HG02885 (cell line): ENCODE data around the gene PTCHD1.

Experiments used
- ATAC-seq: cut with Tn5 transposase; IDR thresholded peaks from one replicate; pipeline ENCODE4 v1.9.1; 2021; ENCODE audit warnings: mild to moderate bottlenecking; ENCODE audit not compliant: unreplicated experiment, poor library complexity

PTCHD1 gene

GRCh38 chrX:23334848-23335599 lies at the start of gene PTCHD1:
Gene PTCHD1, plus strand, starts transcription at chrX:23334849. Its CDS starts 27 bp downstream, at chrX:23334876.
- no peak for ATAC-seq

DNA sequence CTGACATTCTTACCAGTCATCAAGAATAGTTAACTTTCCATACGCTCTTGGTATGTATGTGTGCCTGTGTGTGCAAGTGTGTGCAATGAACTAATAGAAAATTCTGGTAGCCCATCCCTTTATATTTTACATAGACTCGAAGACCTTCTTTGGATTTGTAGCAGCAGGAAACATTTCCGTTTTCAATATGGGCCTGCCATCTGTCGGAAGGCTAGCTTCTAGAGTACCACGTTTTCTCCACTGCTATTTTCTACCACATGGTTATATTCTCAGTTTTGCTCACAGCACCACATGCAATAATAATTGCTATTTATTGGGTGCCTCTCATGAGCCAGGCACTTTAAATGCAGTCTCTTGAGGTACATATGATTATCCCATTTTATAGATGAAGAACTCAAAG lies 47.9 kb upstream of the PTCHD1 start:
- no peak for ATAC-seq

GRCh38 chrX:23287191-23287725 lies 47.4 kb upstream of the PTCHD1 start:
- ATAC-seq, result no peak

DNA sequence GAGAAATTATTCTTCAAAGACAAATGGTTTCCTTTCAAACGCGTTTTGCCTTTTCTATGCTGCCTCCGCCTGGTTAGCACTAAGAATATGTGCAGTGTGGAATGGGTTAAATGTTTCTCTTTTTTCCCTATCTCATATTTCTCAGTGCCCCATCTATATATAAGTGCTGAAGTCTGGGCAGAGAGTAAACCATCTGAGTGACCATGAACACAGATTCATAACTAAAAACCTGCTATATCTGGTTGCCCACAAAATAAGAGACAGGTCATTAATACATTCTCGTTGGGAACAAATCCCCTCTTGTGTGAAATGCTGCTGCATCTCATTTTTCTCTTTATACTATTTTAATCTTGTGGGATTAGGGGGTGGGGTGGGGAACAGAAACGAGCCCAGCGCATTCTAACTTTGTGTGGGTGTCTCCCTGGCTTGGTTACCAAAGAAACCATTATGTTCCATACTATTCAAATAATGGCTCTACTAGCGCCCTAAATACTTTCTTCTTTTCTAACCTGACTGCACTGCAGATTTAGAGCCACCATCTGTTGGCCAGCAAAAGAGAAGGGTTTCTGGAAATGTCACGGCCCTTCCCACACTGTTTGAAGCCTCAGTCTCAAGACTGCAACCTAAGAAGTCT lies 42.2 kb upstream of the PTCHD1 start:
- ATAC-seq, result no peak

DNA sequence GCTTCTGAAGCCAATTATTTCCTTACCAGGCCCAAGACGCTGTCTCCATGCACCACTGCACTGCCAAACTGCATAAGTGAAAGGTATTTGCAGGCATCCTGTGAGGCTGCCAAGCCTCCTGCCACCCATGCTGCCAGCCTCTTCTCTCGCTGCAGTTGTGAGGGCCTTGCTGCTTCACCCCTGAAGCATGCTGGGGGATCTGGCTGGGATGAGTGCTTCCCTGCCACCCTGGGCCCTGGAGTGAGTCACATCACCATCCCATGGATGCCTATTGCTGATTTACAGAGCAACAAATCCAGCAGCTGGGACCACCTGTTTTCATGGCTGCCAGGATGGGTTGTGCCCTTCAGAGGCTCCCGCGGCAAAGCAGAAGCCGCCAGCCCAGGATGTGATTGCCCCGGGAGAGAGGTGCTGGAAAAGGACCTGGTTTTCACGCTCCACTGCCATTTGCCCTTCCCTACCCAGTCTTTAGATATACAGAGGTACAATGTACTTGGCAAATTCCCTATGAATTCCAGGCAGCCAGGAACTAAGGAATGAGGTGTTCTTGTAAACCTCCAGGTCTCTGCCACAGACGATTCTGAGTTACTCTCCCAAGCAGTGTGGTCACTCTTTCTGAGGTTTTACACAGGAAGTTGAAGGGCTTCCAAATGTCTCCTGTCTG lies 41.5 kb upstream of the PTCHD1 start:
- no peak for ATAC-seq

DNA sequence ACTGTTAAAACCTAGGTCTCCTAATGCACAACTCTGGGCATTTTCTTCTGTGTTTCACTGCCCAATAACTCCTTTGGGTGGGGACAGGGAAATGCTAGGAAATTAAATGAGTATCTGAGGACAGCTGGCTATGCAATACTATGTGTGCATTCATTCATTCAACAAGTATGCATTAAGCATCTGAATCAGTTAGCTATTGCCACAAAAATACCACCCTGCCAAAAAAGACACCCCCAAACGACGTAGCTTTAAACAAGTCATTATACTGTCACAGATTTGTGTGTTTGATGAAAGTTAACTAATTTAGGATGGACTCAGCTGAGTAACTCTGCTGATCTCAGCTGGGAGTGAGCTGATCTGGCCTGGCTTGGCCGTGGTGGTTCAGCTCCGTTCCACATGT lies 29.8 kb upstream of the PTCHD1 start:
- ATAC-seq, result no peak

- no peak for ATAC-seq
Observed at GRCh38 chrX:23311731-23312130, 22.9 kb upstream of the PTCHD1 start.

DNA sequence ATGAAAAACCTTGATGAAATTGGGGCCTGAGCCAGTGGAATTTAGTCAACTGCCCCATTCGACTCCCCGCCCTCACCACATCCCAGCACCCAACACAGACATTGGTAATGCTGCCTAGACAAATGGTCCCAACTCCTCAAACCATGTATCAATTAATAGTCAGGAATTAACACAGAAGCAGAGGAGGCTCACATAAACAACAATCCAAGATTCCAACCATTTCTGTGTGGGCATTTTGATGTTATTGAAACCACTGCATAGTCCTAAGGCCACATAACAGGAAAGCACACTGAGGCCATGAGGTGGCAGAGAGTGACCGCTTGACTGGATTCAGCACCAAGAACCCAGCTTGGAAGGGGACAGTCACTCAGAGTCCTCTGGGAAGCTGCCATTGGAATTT lies 22.5 kb upstream of the PTCHD1 start:
- ATAC-seq, result no peak

DNA sequence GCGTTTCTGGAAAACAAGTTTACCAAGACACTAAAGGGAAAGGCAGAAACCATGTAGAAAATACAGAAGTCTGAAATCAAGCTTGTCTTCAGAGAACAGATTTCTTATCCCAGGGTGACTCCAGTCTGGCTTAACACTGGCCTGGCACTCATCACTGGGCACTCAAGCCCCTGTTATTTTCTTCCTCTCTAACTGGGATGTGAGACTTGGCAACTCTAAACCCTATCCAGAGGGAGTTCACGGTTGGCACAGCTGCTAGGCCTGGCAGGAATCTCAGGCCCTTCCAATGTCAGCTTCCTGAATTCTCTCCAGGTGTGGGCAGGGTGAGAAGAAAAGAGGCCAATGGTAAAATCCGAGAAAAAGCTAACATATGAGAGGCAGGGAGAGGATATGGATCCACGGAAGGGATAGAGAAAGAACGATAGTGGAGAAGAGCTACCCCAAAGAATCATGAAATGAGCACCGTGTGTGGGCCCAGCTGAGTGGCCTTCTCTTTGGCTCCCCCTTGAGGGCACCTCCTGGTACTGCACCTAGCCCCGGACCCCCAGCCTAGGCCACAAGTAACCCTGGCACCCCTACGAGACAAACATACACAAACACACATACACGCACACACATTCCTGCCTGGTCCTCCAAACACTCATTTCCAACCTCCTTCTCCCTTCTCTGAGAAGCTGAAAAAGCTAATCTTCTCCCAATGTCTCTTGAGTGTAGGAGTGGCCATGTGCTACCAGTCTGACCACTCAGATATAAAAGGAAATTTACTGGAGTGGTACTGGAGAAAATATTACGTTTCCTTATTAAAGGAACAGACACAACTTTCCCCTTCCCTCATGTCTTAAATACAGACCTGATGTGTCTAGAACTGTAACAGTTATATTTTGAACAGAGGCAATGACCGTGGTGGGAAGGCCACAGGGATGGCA lies 16.6 kb upstream of the PTCHD1 start:
- peak; percentile 93 for ATAC-seq

GRCh38 chrX:23327104-23327503 lies 7.5 kb upstream of the PTCHD1 start:
- ATAC-seq, result no peak

DNA sequence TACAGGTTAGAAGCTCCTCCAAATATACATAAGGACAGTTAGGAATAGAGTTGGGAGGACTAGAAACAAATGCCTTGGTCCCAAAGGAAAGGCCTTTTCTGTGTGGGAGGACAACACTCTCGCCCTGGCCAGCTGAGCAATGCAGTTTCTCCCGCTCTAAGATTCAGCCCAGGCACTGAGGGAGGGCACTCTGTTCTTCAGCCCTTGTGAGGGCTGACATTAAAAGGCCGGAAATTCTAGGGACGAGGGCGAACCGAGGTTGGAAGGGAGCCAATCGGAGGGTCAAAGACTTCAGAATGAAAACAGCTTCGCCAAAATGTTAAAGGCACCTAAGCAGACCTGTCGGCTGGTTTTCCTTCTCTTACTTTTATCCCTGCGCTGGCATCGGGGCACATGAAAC lies 2.9 kb upstream of the PTCHD1 start:
- no peak for ATAC-seq

- ATAC-seq, result no peak
Observed at GRCh38 chrX:23332101-23332887, 2.4 kb upstream of the PTCHD1 start.

GRCh38 chrX:23332888-23333821 lies 1.5 kb upstream of the PTCHD1 start:
- ATAC-seq, result no peak

DNA sequence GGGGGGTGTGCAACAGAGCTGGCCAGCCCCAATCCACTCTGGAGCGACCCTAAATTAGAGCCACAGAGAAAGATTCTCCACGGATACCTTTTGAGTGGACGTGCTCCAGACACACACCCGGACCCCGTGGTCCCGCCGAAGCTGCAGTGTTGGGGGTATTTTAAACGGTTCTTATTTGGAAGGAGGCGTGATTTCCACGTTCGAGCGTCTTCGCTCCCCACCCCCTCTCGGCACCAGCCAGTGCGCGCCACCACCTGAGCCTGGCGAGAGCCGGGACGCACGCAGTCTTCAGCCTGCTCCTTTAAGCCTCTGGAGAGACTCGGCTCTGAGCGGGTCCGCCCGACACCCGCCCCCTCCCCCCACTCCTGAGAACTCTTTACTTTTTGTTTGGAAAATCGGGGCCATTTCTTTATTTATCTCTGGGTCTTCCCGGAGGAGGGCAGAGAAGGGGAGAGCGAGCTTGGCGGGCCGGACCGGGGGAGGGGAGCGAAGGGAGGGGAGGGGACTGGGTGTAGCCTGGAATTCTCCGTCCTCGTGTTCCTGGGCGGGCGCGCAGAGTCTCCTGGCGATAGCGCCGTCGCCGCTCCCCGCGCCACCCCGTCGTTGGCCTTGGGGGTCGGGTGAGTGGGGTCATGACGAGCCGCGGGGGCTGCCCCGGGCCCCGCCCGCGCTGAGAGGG lies 668 bp upstream of the PTCHD1 start:
- no peak for ATAC-seq

GRCh38 chrX:23334521-23334847 lies 165 bp upstream of the PTCHD1 start:
- no peak for ATAC-seq

GRCh38 chrX:23338334-23338733 lies 3.7 kb downstream of the PTCHD1 start:
- ATAC-seq, result no peak

GRCh38 chrX:23341452-23341851 lies 6.8 kb downstream of the PTCHD1 start:
- no peak for ATAC-seq
